MCF 10A (cell line): ENCODE measurements around the gene AKAP9. TPM values are rescaled to one million over a fixed set of nuclear protein-coding genes. Genes with fewer than 3 reads are reported as not detected.

Experiments
- BruUV-seq: library from RNA; stranded (reverse); fragments of 400-500 nt; replicated peaks from 2 replicates; lab custom pipeline; 2021; lab: Mats Ljungman, UMichigan
- CTCF ChIA-PET: fragments of 300-600 bp; sonication (Branson Sonifier 250); formaldehyde crosslinking; extraction: SDS; loops from one replicate; lab custom pipeline; 2021; ENCODE audit warnings: antibody characterized with exemption, inconsistent platforms; lab: Yijun Ruan, JAX
- POLR2A ChIA-PET: fragments of 300-600, 350-650 bp; sonication (Branson Sonifier 250); formaldehyde crosslinking; extraction: SDS; loops from one replicate; lab custom pipeline; 2020; ENCODE audit warnings: antibody characterized with exemption, inconsistent platforms; lab: Yijun Ruan, JAX
- DNase-seq: peaks from one replicate; pipeline ENCODE4 v3.0.0-alpha.2; 2018; ENCODE audit not compliant: unreplicated experiment
- H3K27ac Mint-ChIP-seq: one replicate; pipeline ENCODE4 v1.8.0; 2022; ENCODE audit warnings: mild to moderate bottlenecking, low read depth, mixed read lengths; ENCODE audit not compliant: unreplicated experiment
- H3K27me3 Mint-ChIP-seq: one replicate; pipeline ENCODE4 v1.8.0; 2022; ENCODE audit warnings: mixed read lengths; ENCODE audit not compliant: insufficient read depth, unreplicated experiment
- H3K36me3 Mint-ChIP-seq: one replicate; pipeline ENCODE4 v1.8.0; 2022; ENCODE audit warnings: mild to moderate bottlenecking, moderate library complexity, mixed read lengths; ENCODE audit not compliant: insufficient read depth, unreplicated experiment
- H3K4me1 Mint-ChIP-seq: one replicate; pipeline ENCODE4 v1.8.0; 2022; ENCODE audit warnings: mixed read lengths; ENCODE audit not compliant: insufficient read depth, unreplicated experiment
- H3K4me3 Mint-ChIP-seq: one replicate; pipeline ENCODE4 v1.8.0; 2022; ENCODE audit warnings: mild to moderate bottlenecking, moderate library complexity, mixed read lengths; ENCODE audit not compliant: unreplicated experiment
- H3K9me3 Mint-ChIP-seq: one replicate; pipeline ENCODE4 v1.8.0; 2022; ENCODE audit warnings: mixed read lengths; ENCODE audit not compliant: unreplicated experiment
- CTCF ChIP-seq: fragments of 200-600 bp; IDR thresholded peaks from one replicate; pipeline ENCODE4 v1.8.0; 2022; ENCODE audit warnings: antibody characterized with exemption, mild to moderate bottlenecking; ENCODE audit not compliant: unreplicated experiment
- intact Hi-C: fragments of 100-400 bp; cut with micrococcal nuclease; formaldehyde crosslinking; loops from 2 replicates; pipeline ENCODE4 v1.14.1; 2022
- total RNA-seq: library from RNA; stranded (reverse); gene quantifications from 2 replicates; pipeline ENCODE4 v1.2.3, GENCODE V29; 2022

The AKAP9 gene
- total RNA-seq, 1 experiment from 2014 or later = 39.2 TPM

- CTCF ChIA-PET = no interaction called here
- no peak for DNase-seq
- H3K36me3 Mint-ChIP-seq = peaks cover 62% of the 10 kb centered on the region
- POLR2A ChIA-PET = no interaction called here
- no peak overlapping the region for H3K4me3 Mint-ChIP-seq
- H3K9me3 Mint-ChIP-seq = no peaks in the 10 kb centered on the region
- H3K27ac Mint-ChIP-seq = no peak overlapping the region
- BruUV-seq = no TSS peak
- H3K27me3 Mint-ChIP-seq = no peaks in the 10 kb centered on the region
- TF ChIP-seq CTCF = no peak
- no peaks in the 10 kb centered on the region for H3K4me1 Mint-ChIP-seq
- intact Hi-C loops = no loop called here
Measured at GRCh38 chr7:92043098-92043497, 102.4 kb downstream of the AKAP9 start.

GRCh38 chr7:92043637-92044036 lies 103.0 kb downstream of the AKAP9 start:
- no peak for DNase-seq
- Mint-ChIP-seq H3K27me3 (no peaks in the 10 kb centered on the region), H3K36me3 (peaks cover 65% of the 10 kb centered on the region), H3K4me1 (no peaks in the 10 kb centered on the region), H3K9me3 (no peaks in the 10 kb centered on the region), H3K4me3 (no peak overlapping the region), H3K27ac (no peak overlapping the region)
- CTCF ChIA-PET = no interaction called here
- POLR2A ChIA-PET = no interaction called here
- intact Hi-C loops = no loop called here
- no TSS peak for BruUV-seq
- TF ChIP-seq CTCF = no peak

- ChIA-PET CTCF (interaction anchor here (0.6 kb wide), 1 partner anchor 206 kb away, joined by 3 read pairs; no protein-coding TSS in a partner anchor), POLR2A (interaction anchor here (0.6 kb wide), 1 partner anchor 316 kb away, joined by 3 read pairs; no protein-coding TSS in a partner anchor)
- H3K27ac Mint-ChIP-seq = no peak overlapping the region
- intact Hi-C loops = no loop called here
- peaks cover 69% of the 10 kb centered on the region for H3K36me3 Mint-ChIP-seq
- no TSS peak for BruUV-seq
- no peak overlapping the region for H3K4me3 Mint-ChIP-seq
- DNase-seq = no peak
- no peaks in the 10 kb centered on the region for H3K4me1 Mint-ChIP-seq
- no peaks in the 10 kb centered on the region for H3K9me3 Mint-ChIP-seq
- TF ChIP-seq CTCF = no peak
- no peaks in the 10 kb centered on the region for H3K27me3 Mint-ChIP-seq
Measured at GRCh38 chr7:92044148-92044547, 103.5 kb downstream of the AKAP9 start.

- Mint-ChIP-seq H3K27me3 (no peaks in the 10 kb centered on the region), H3K36me3 (peaks cover 72% of the 10 kb centered on the region), H3K4me3 (no peak overlapping the region), H3K4me1 (no peaks in the 10 kb centered on the region), H3K9me3 (no peaks in the 10 kb centered on the region), H3K27ac (no peak overlapping the region)
- intact Hi-C loops = no loop called here
- no peak for TF ChIP-seq CTCF
- CTCF ChIA-PET = interaction anchor here (0.5 to 0.8 kb wide), 4 partner anchors 123 to 1154 kb away, joined by 3 read pairs; no protein-coding TSS in a partner anchor
- POLR2A ChIA-PET = interaction anchor here (0.6 kb wide), 2 partner anchors 91 to 315 kb away, joined by 3 to 5 read pairs; no protein-coding TSS in a partner anchor
- no peak for DNase-seq
- BruUV-seq = no TSS peak
Measured at GRCh38 chr7:92044940-92045339, 104.3 kb downstream of the AKAP9 start.
